Lower lobe of right lung (tissue), 2 donors: ENCODE data around the gene ITIH1. TPM values are rescaled to one million over a fixed set of nuclear protein-coding genes. Genes with fewer than 3 reads are reported as not detected.
"Not testable (repeated sequence)": the region's sequence is repeated elsewhere in the genome, so short reads cannot be mapped to it uniquely, and the experiment has no call there.

ENCODE experiments used
- ATAC-seq, 2 donors: fragments of 200-7000 bp; cut with Tn5 transposase; one replicate each; pipeline ENCODE4 v1.9.1; 2020 to 2022; ENCODE audit warnings: mild to moderate bottlenecking in 2 of 2, moderate library complexity in 2 of 2
- DNase-seq: peaks from one replicate; pipeline ENCODE4 v3.0.0-alpha.2; 2020
- H3K27ac ChIP-seq: fragments of 200-600 bp; one replicate; pipeline ENCODE4 v1.8.0; 2022
- H3K27me3 ChIP-seq: fragments of 200-600 bp; one replicate; pipeline ENCODE4 v1.8.0; 2022; ENCODE audit warnings: low read depth
- H3K36me3 ChIP-seq: fragments of 200-600 bp; one replicate; pipeline ENCODE4 v1.8.0; 2022; ENCODE audit warnings: mild to moderate bottlenecking
- H3K4me1 ChIP-seq: fragments of 200-600 bp; one replicate; pipeline ENCODE4 v1.8.0; 2022
- H3K4me3 ChIP-seq: fragments of 200-600 bp; one replicate; pipeline ENCODE4 v1.8.0; 2022; ENCODE audit warnings: mild to moderate bottlenecking
- H3K9me3 ChIP-seq: fragments of 200-600 bp; one replicate; pipeline ENCODE4 v1.8.0; 2022
- intact Hi-C: fragments of 100-400 bp; cut with DNase I; formaldehyde crosslinking; loops from one replicate; pipeline ENCODE4 v1.11.0; 2022
- total RNA-seq: library from RNA; stranded (reverse); fragmentation: NEBNext Ultra II Directional; extraction: Animal tissue kit (Norgen Biotek cat#: 25700); gene quantifications from one replicate; pipeline ENCODE4 v1.2.1, GENCODE V29; 2021
- TF ChIP-seq, protein P1 (sequence below): fragments of 200-600 bp; IDR thresholded peaks from one replicate; pipeline ENCODE4 v1.8.0; 2022; ENCODE audit warnings: antibody characterized with exemption, mild to moderate bottlenecking
- donor health status: DM: no; HTN: yes; CAD: no; lungs with severe emphysema.

ITIH1 gene
- total RNA-seq, 1 donor from 2014 or later = not detected

DNA sequence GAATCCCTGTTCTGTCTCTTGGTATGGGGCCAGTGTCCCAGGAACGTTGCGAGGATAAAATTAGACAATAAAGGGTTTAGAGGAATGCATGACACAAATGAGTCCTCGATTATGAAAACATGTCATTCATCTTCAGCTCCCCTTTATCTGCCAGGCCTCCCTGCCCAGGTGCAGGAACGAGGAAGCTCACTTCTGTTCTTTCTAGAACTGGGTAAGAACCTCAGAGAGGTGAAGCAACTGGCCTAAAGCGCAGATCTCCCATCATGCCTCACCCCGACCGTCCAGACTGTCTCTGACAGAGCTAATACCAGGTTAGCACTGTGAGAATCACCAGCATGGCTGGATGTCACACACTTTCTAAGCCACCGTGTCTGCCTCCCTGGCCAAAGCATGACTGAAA lies 1.5 kb upstream of the ITIH1 start:
- Histone ChIP-seq H3K4me1 (peaks cover 5% of the 10 kb centered on the region), H3K9me3 (no peaks in the 10 kb centered on the region), H3K36me3 (no peaks in the 10 kb centered on the region), H3K27me3 (no peaks in the 10 kb centered on the region), H3K27ac (no peak overlapping the region), H3K4me3 (no peak overlapping the region)
- DNase-seq (peak; percentile 4), ATAC-seq (no peak)
- TF ChIP-seq, protein P1, sequence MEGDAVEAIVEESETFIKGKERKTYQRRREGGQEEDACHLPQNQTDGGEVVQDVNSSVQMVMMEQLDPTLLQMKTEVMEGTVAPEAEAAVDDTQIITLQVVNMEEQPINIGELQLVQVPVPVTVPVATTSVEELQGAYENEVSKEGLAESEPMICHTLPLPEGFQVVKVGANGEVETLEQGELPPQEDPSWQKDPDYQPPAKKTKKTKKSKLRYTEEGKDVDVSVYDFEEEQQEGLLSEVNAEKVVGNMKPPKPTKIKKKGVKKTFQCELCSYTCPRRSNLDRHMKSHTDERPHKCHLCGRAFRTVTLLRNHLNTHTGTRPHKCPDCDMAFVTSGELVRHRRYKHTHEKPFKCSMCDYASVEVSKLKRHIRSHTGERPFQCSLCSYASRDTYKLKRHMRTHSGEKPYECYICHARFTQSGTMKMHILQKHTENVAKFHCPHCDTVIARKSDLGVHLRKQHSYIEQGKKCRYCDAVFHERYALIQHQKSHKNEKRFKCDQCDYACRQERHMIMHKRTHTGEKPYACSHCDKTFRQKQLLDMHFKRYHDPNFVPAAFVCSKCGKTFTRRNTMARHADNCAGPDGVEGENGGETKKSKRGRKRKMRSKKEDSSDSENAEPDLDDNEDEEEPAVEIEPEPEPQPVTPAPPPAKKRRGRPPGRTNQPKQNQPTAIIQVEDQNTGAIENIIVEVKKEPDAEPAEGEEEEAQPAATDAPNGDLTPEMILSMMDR = no peak
- intact Hi-C loops = no loop called here

DNA sequence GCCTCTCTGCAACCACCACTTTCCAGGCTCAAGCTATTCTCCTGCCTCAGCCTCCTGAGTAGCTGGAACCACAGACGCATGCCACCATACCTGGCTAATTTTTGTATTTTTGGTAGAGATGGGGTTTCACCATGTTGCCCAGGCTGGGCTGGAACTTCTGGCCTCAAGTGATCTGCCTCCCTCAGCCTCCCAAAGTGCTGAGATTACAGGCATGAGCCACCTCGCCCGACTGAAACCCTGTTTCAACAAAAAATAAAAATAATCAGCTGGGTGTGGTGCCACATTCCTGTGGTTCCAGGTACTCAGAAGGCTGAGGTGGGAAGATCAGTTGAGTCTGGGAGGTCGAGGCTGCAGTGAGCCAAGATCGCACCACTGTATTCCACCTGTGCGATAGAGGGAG lies 913 bp upstream of the ITIH1 start:
- H3K36me3 ChIP-seq, H3K9me3 ChIP-seq, ATAC-seq, H3K4me3 ChIP-seq, H3K27ac ChIP-seq, H3K27me3 ChIP-seq, H3K4me1 ChIP-seq, DNase-seq, intact Hi-C loops: not testable (repeated sequence)

DNA sequence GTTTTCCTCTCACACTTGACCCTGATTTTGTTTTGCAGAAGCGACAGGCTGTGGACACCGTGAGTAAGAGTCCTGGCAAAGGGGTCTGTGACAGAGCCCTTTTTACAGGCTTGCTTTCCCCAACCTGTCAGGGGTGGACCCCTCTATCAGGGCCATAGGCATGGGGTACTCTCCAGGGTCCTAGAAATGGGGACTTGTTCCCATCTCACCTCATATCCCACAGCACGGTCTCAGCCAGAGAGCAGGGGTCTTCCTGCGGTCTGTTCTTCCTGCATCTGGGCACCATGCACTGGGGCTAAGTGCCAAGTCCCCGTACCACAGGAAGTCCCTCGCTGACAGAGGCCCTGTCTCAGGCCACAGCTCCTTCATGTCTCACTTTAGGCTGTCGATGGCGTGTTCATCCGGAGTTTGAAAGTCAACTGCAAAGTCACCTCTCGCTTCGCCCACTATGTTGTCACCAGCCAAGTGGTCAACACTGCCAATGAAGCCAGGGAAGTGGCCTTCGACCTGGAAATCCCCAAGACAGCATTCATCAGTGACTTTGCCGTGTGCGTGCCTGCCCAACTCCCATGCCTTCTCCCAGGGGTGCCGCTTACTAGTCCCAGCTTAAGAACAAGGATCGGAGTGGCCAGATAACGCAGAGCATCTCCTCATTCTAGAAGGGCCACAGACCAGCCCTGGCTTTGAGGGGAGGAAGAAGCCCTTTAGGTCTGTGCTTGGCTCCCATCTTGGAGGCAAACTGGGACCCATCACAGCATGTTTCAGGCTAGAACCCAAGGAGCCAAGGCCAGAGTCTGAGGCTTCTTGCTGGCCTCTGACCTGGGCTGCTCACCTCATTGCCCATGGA lies 783 bp downstream of the ITIH1 start:
- Histone ChIP-seq H3K4me1 (no peaks in the 10 kb centered on the region), H3K9me3 (no peaks in the 10 kb centered on the region), H3K4me3 (no peak overlapping the region), H3K27me3 (no peaks in the 10 kb centered on the region), H3K36me3 (no peaks in the 10 kb centered on the region), H3K27ac (no peak overlapping the region)
- intact Hi-C loops = no loop called here
- TF ChIP-seq, protein P1 = no peak
- DNase-seq (peak; percentile 20), ATAC-seq (no peak)

DNA sequence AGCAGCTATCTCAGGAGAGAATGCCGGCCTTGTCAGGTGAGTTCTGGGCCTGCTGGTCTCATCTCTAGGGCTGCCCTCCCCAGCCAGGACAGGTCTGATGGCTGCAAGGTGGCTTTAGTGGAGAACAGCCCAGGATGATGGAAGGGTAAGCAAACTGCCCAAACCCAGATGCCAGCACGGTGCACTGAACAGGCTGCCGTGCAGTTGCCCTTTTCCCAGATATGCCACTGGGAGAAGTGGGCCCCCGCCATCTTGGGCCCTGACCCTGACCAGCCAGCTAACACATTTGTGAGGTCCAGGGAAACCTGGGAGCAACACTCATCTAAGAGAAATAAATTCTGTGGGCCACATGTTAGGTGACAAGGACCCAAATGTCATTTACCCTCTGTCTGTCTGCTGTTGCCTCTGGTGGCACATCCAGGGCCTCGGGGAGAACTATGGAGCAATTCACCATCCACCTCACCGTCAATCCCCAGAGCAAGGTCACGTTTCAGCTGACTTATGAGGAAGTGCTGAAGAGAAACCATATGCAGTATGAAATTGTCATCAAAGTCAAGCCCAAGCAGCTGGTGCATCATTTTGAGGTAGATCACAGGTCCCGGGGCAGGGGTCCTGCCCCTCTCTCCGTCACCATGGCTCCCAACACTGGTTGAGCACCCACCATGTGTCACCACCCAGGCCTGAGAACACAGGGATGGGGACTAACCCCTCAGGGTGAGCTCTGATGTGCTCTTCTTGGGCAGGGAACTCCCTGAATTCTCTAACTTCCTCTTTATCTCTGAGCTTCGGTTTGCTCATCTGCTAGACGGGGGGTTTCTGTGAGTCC lies 1.8 kb downstream of the ITIH1 start:
- TF ChIP-seq, protein P1 = no peak
- ATAC-seq = no peak
- intact Hi-C loops = no loop called here
- H3K27ac ChIP-seq = no peak overlapping the region
- no peaks in the 10 kb centered on the region for H3K36me3 ChIP-seq
- no peaks in the 10 kb centered on the region for H3K27me3 ChIP-seq
- peak; percentile 18 for DNase-seq
- no peaks in the 10 kb centered on the region for H3K4me1 ChIP-seq
- H3K4me3 ChIP-seq = no peak overlapping the region
- H3K9me3 ChIP-seq = no peaks in the 10 kb centered on the region

DNA sequence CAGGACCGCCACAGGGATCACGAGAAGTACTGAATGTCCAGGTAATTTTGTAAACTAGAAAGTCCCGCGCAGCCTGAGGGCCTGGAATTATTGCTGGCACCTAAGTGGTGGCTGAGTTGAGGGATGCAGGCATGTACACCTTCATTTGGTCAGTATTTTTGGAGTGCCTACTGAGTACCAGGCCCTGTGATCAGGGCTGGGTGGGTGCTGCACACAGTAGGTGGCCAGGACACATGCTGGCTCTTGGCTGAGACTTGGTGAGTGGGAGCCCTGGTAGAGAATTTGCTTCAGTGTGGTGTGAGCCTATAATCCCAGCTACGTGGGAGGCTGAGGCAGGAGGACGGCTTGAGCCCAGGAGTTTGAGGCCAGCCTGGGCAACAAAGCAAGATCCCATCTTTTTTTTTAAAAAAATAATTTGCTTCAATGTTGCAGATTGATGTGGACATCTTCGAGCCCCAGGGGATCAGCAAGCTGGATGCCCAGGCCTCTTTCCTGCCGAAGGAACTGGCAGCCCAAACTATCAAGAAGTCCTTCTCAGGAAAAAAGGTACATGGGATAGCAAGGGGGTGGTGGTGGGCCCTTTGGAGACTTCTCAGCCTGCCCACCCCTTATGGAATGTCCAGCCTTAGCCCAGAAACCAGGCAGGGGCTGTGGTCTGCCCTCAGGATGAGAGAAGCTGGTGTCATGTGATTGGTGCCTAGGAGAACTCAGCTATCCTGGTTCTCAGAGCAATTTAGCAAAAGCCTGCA lies 2.6 kb downstream of the ITIH1 start:
- H3K27ac ChIP-seq = no peak overlapping the region
- peak; percentile 16 for DNase-seq
- TF ChIP-seq, protein P1 = no peak
- no peak overlapping the region for H3K4me3 ChIP-seq
- intact Hi-C loops = no loop called here
- H3K36me3 ChIP-seq = no peaks in the 10 kb centered on the region
- no peaks in the 10 kb centered on the region for H3K27me3 ChIP-seq
- no peaks in the 10 kb centered on the region for H3K4me1 ChIP-seq
- no peaks in the 10 kb centered on the region for H3K9me3 ChIP-seq
- no peak for ATAC-seq
